ENCODE data around the gene FGFR1OP2.

DNA sequence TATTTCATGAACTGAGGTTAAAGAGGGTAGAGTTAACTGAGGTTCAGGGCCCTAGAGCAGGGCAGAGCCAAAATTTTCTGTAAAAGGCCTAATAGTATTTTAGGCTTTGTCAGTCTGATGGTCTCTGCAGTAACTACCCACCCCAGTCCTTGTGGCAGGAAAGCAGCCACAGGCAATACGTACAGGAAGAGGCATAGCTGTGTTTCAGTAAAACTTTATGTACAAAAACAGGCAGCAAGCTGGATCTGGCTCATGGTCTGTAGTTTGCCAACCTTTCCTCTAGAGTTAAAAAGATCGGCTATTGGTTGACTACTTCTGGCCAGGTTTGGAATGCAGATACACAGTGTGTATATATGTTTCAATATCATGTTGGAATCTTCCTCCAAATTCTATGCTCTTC, 58.7 kb downstream of the FGFR1OP2 start:
- TF ChIP-seq POLR2AphosphoS5 (IDR thresholded peaks at IDR 0.05; ENCODE audit: low read depth, low read length) (no peak), POLR2A (IDR thresholded peaks at IDR 0.05; ENCODE audit: low read depth, low read length) (no peak)
